T-helper 1 cell treated with Interleukin-12 subunit alpha and Interleukin-12 subunit beta and Interleukin-4 antibody, amounts not matched to agents 30 μg/mL and 1 μg/mL, for 36 hours (primary cell): ENCODE results near the gene SERPINB10.

Source experiments
- H3K27ac Mint-ChIP-seq: one replicate; pipeline ENCODE4 v1.8.0; 2021; ENCODE audit warnings: mild to moderate bottlenecking, mixed read lengths
- H3K27me3 Mint-ChIP-seq: one replicate; pipeline ENCODE4 v1.8.0; 2021; ENCODE audit warnings: low read depth, mixed read lengths
- H3K36me3 Mint-ChIP-seq: one replicate; pipeline ENCODE4 v1.8.0; 2021; ENCODE audit warnings: low read depth, mixed read lengths
- H3K4me1 Mint-ChIP-seq: one replicate; pipeline ENCODE4 v1.8.0; 2021; ENCODE audit warnings: low read depth, mixed read lengths
- H3K4me3 Mint-ChIP-seq: one replicate; pipeline ENCODE4 v1.8.0; 2021; ENCODE audit warnings: mild to moderate bottlenecking, moderate library complexity, mixed read lengths
- H3K9me3 Mint-ChIP-seq: one replicate; pipeline ENCODE4 v1.8.0; 2021; ENCODE audit warnings: mixed read lengths

SERPINB10 gene

GRCh38 chr18:63947051-63947790 is 39.5 kb downstream of the SERPINB10 start:
- Mint-ChIP-seq H3K4me3 (no peak overlapping the region), H3K4me1 (peaks cover 35% of the 10 kb centered on the region), H3K27me3 (peaks cover 35% of the 10 kb centered on the region), H3K27ac (no peak overlapping the region), H3K9me3 (peaks cover 11% of the 10 kb centered on the region), H3K36me3 (peaks cover 8% of the 10 kb centered on the region)

GRCh38 chr18:63949068-63949737 is 41.4 kb downstream of the SERPINB10 start, which contains the start of gene HMSD:
TSS of gene HMSD (plus strand) at chr18:63949301. CDS start at chr18:63953456, 4,155 bp downstream.
- Mint-ChIP-seq H3K4me3 (peak within 1 kb of the TSS; percentile 82), H3K27ac (peak within 1 kb of the TSS; percentile 80), H3K9me3 (peaks cover 8% of the 10 kb centered on the region), H3K4me1 (peaks cover 41% of the 10 kb centered on the region), H3K36me3 (peaks cover 13% of the 10 kb centered on the region), H3K27me3 (peaks cover 16% of the 10 kb centered on the region)

GRCh38 chr18:63951302-63951705 is 43.5 kb downstream of the SERPINB10 start:
- H3K27me3 Mint-ChIP-seq, result no peaks in the 10 kb centered on the region
- peaks cover 41% of the 10 kb centered on the region for H3K4me1 Mint-ChIP-seq
- peak overlapping the region; percentile 29 for H3K4me3 Mint-ChIP-seq
- H3K36me3 Mint-ChIP-seq, result peaks cover 23% of the 10 kb centered on the region
- H3K27ac Mint-ChIP-seq, result peak overlapping the region; percentile 36
- peaks cover 4% of the 10 kb centered on the region for H3K9me3 Mint-ChIP-seq

GRCh38 chr18:63953811-63954210 is 46.1 kb downstream of the SERPINB10 start:
- H3K27me3 Mint-ChIP-seq, result no peaks in the 10 kb centered on the region
- H3K4me1 Mint-ChIP-seq, result peaks cover 30% of the 10 kb centered on the region
- no peak overlapping the region for H3K27ac Mint-ChIP-seq
- peaks cover 31% of the 10 kb centered on the region for H3K36me3 Mint-ChIP-seq
- H3K9me3 Mint-ChIP-seq, result peaks cover 4% of the 10 kb centered on the region
- H3K4me3 Mint-ChIP-seq, result no peak overlapping the region

- H3K27me3 Mint-ChIP-seq, result no peaks in the 10 kb centered on the region
- H3K4me3 Mint-ChIP-seq, result no peak overlapping the region
- peaks cover 26% of the 10 kb centered on the region for H3K36me3 Mint-ChIP-seq
- no peak overlapping the region for H3K27ac Mint-ChIP-seq
- H3K9me3 Mint-ChIP-seq, result no peaks in the 10 kb centered on the region
- peaks cover 7% of the 10 kb centered on the region for H3K4me1 Mint-ChIP-seq
Measured at GRCh38 chr18:63956755-63957154, 49.0 kb downstream of the SERPINB10 start.

- Mint-ChIP-seq H3K9me3 (no peaks in the 10 kb centered on the region), H3K27me3 (no peaks in the 10 kb centered on the region), H3K4me1 (peaks cover 8% of the 10 kb centered on the region), H3K36me3 (peaks cover 10% of the 10 kb centered on the region), H3K4me3 (no peak overlapping the region), H3K27ac (no peak overlapping the region)
Measured at GRCh38 chr18:63960891-63961290, 53.1 kb downstream of the SERPINB10 start.

GRCh38 chr18:63961435-63961980 is 53.8 kb downstream of the SERPINB10 start:
- Mint-ChIP-seq H3K4me3 (no peak overlapping the region), H3K27ac (no peak overlapping the region), H3K36me3 (peaks cover 9% of the 10 kb centered on the region), H3K4me1 (peaks cover 8% of the 10 kb centered on the region), H3K27me3 (no peaks in the 10 kb centered on the region), H3K9me3 (no peaks in the 10 kb centered on the region)

GRCh38 chr18:63962137-63962536 is 54.4 kb downstream of the SERPINB10 start:
- Mint-ChIP-seq H3K27ac (no peak overlapping the region), H3K36me3 (peaks cover 6% of the 10 kb centered on the region), H3K9me3 (no peaks in the 10 kb centered on the region), H3K27me3 (no peaks in the 10 kb centered on the region), H3K4me1 (peaks cover 8% of the 10 kb centered on the region), H3K4me3 (no peak overlapping the region)

GRCh38 chr18:63963615-63964256 is 56.0 kb downstream of the SERPINB10 start:
- Mint-ChIP-seq H3K4me1 (peaks cover 8% of the 10 kb centered on the region), H3K36me3 (peaks cover 4% of the 10 kb centered on the region), H3K27ac (no peak overlapping the region), H3K9me3 (no peaks in the 10 kb centered on the region), H3K27me3 (no peaks in the 10 kb centered on the region), H3K4me3 (no peak overlapping the region)

GRCh38 chr18:63964908-63965307 is 57.1 kb downstream of the SERPINB10 start:
- H3K27ac Mint-ChIP-seq, result no peak overlapping the region
- H3K4me1 Mint-ChIP-seq, result peaks cover 19% of the 10 kb centered on the region
- H3K27me3 Mint-ChIP-seq, result no peaks in the 10 kb centered on the region
- H3K36me3 Mint-ChIP-seq, result peaks cover 6% of the 10 kb centered on the region
- no peaks in the 10 kb centered on the region for H3K9me3 Mint-ChIP-seq
- H3K4me3 Mint-ChIP-seq, result no peak overlapping the region

- Mint-ChIP-seq H3K4me3 (no peak overlapping the region), H3K27ac (no peak overlapping the region), H3K27me3 (no peaks in the 10 kb centered on the region), H3K36me3 (peaks cover 6% of the 10 kb centered on the region), H3K4me1 (peaks cover 22% of the 10 kb centered on the region), H3K9me3 (no peaks in the 10 kb centered on the region)
Measured at GRCh38 chr18:63965716-63966330, 58.1 kb downstream of the SERPINB10 start.

- no peaks in the 10 kb centered on the region for H3K9me3 Mint-ChIP-seq
- H3K4me3 Mint-ChIP-seq, result peak within 1 kb of the TSS; percentile 95
- H3K27me3 Mint-ChIP-seq, result no peaks in the 10 kb centered on the region
- peaks cover 7% of the 10 kb centered on the region for H3K36me3 Mint-ChIP-seq
- peak within 1 kb of the TSS; percentile 95 for H3K27ac Mint-ChIP-seq
- peaks cover 32% of the 10 kb centered on the region for H3K4me1 Mint-ChIP-seq
Measured at GRCh38 chr18:63969942-63970808, 62.4 kb downstream of the SERPINB10 start, which contains the start of gene SERPINB8. TSS of gene SERPINB8 (plus strand) at chr18:63970081. CDS start at chr18:63978309, 8,228 bp downstream.

GRCh38 chr18:63970809-63971205 is 63.0 kb downstream of the SERPINB10 start:
- Mint-ChIP-seq H3K27me3 (no peaks in the 10 kb centered on the region), H3K27ac (peak overlapping the region; percentile 95), H3K36me3 (peaks cover 7% of the 10 kb centered on the region), H3K9me3 (no peaks in the 10 kb centered on the region), H3K4me3 (peak overlapping the region; percentile 95), H3K4me1 (peaks cover 33% of the 10 kb centered on the region)
